NCI-H2227 (cell line): ENCODE measurements around the gene CEACAM19.
"Not testable (repeated sequence)": the region's sequence is repeated elsewhere in the genome, so short reads cannot be mapped to it uniquely, and the experiment has no call there.

Source experiments
- DNase-seq: peaks from one replicate; lab custom pipeline; 2025; ENCODE audit not compliant: unreplicated experiment; lab: John Stamatoyannopoulos, UW

The CEACAM19 gene

GRCh38 chr19:44700547-44700946 is 29.3 kb downstream of the CEACAM19 start:
- DNase-seq, result no peak

GRCh38 chr19:44701228-44701627 is 29.9 kb downstream of the CEACAM19 start:
- no peak for DNase-seq

- no peak for DNase-seq
These were observed 31.4 kb downstream of the CEACAM19 start for GRCh38 chr19:44702551-44703176.

GRCh38 chr19:44703336-44704078 is 32.2 kb downstream of the CEACAM19 start:
- no peak for DNase-seq

- no peak for DNase-seq
These were observed 33.7 kb downstream of the CEACAM19 start for GRCh38 chr19:44704982-44705381.

- DNase-seq, result no peak
These were observed 34.3 kb downstream of the CEACAM19 start for GRCh38 chr19:44705502-44706010.

- DNase-seq, result no peak
These were observed 35.4 kb downstream of the CEACAM19 start for GRCh38 chr19:44706506-44707236.

GRCh38 chr19:44707794-44708193 is 36.5 kb downstream of the CEACAM19 start:
- DNase-seq, result no peak

GRCh38 chr19:44708940-44709339 is 37.7 kb downstream of the CEACAM19 start:
- no peak for DNase-seq

- DNase-seq, result not testable (repeated sequence)
These were observed 38.4 kb downstream of the CEACAM19 start for GRCh38 chr19:44709434-44710266.

GRCh38 chr19:44710483-44710882 is 39.2 kb downstream of the CEACAM19 start:
- DNase-seq, result no peak

GRCh38 chr19:44712864-44713515 is 41.7 kb downstream of the CEACAM19 start:
- peak; percentile 7 for DNase-seq

- DNase-seq, result no peak
These were observed 43.4 kb downstream of the CEACAM19 start for GRCh38 chr19:44714597-44715169.

- no peak for DNase-seq
These were observed 46.3 kb downstream of the CEACAM19 start for GRCh38 chr19:44717603-44718002.

GRCh38 chr19:44718441-44719261 is 47.4 kb downstream of the CEACAM19 start:
- peak; percentile 30 for DNase-seq

GRCh38 chr19:44719262-44719701 is 48.0 kb downstream of the CEACAM19 start:
- DNase-seq, result no peak

GRCh38 chr19:44720396-44720795 is 49.1 kb downstream of the CEACAM19 start:
- not testable (repeated sequence) for DNase-seq

GRCh38 chr19:44720945-44721344 is 49.7 kb downstream of the CEACAM19 start:
- DNase-seq, result no peak

- not testable (repeated sequence) for DNase-seq
These were observed 50.1 kb downstream of the CEACAM19 start for GRCh38 chr19:44721369-44721768.
